NCI-H345 treated with DMSO at 0.1 percent for 48 hours (cell line): Measurements from ENCODE around the gene HDHD5.

Source experiments
- DNase-seq: peaks from one replicate; lab custom pipeline; 2025; ENCODE audit not compliant: unreplicated experiment; lab: John Stamatoyannopoulos, UW

The HDHD5 gene

DNA sequence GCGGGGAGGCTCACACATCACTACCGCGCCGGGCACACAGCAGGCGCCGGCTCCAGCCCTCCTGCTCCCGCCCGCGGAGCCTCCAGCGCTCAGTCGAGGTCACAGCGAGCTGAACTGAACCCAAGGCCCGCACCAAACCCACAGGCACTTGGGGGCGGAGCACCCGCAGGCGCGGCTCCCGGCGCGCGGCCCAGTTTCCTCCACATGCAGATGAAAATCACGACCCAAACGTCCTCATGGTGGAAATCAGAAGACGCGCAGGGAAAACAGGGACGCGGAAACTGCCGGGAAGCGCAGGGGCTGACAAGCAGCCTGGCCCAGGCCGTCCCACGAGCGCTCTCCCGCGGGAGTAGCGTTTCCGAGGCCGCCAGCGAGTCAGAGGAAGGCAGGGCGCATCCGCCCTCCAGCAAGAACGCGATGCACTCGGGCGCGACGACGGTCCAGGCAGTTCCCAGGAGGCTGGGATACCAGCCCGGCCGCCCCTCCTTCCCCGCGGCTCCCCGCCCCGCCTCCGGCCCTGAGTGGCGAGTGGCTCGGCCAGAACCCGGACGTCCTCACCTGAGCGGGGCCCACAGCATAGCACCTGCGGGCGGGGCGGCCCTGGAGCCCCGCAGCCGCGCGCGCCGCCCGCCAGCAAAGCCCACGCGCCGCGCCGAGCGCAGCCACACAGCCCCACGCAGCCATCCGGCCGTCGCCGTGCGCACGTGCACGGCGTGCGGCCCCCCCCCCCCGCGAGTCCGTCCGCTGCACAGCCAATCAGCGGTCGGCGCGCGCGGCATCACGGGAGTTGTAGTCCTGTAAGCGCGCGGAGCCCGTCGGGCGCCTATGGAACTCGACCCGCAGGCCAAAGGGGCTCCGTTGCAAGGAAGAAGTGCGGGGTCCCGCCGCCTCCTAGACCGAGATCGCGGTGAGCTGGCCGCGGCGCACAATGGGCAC lies at the start of gene HDHD5:
HDHD5 (minus strand) TSS at position 710 of the 936 bp plus-strand sequence; CDS start at position 684, 26 bp downstream.
- DNase-seq = peak; percentile 51

DNA sequence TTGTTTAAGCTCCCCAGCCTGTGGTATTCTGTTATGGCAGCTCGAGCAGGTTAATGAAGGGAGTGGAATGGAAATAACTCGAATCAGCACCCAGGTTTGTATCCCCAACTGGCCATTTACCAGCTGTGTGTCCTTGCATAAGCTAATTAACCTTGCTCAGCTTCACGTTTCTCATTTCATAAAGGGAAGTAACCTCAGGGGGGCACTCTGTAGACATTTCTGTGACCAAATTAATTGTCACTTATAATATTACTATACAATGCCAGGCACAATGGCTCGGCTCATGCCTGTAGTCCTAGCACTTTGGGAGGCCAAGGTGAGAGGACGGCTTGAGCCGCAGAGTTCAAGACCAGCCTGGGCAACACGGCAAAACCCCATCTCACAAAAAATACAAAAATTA lies 46.4 kb upstream of the HDHD5 start:
- DNase-seq = no peak

DNA sequence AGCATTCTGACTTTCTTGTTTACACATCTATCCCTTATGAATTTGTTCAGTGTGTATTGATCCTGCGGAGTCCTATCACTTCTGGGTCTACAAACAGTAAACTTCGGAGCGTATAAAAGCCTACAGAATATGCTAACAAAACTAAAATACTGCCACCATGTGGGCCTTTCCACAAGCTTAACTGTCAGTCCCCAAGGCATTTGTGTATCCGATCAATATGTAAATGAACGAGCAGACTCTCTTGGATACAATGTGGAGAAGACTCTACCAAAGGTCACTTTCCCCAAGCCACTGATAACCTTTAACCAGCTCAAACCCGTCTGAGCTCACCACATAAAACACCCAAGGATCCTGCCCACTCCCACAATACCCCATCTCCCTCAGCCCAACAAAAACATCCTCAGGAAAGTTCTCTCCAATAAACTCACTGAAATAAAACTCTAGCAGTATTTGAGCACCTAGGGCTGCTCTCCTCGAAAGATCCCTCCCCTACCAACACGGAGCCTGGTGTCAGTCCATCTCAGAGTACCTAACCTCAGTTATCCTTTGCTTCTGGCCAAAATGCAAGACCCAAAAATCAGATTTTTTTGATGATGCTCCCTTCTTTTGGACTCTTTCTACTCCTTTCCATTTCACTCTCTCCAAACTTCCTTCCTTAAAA lies 42.3 kb upstream of the HDHD5 start:
- DNase-seq = no peak

DNA sequence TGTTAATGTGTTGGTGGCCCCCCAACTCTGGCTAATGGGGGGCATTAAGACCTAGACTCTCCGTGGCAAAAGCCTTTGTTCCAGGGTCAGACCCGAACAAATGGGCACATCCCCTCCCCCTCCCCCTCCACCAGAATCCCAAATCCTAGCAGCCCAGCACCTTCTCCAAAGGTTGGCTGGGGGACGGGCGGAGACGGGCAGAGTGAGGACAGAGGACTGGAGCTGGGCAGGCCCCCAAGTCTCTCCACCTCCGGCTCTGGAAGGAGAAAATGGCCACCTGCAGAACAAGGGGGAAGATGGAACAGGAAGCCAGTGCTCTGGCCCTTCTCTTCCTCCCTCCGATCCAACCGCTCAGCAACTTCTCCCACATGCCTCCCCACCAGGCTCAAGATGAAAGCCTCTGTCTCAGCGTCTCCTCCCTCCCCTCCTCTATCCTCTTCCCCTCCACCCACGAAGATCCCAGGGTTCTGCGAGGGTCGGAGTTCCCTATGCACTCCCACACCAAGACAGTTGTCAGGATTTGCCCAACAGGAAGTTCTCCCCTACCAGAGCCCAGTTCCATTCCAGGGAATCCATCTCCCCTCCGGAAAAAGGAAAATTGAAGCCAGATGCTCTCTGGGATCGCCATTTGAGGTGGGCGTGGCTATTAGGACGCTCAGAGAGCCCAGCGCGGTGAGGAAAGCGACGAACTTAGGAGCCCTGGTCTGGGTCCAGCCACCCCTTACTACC lies 40.1 kb upstream of the HDHD5 start:
- DNase-seq = no peak

DNA sequence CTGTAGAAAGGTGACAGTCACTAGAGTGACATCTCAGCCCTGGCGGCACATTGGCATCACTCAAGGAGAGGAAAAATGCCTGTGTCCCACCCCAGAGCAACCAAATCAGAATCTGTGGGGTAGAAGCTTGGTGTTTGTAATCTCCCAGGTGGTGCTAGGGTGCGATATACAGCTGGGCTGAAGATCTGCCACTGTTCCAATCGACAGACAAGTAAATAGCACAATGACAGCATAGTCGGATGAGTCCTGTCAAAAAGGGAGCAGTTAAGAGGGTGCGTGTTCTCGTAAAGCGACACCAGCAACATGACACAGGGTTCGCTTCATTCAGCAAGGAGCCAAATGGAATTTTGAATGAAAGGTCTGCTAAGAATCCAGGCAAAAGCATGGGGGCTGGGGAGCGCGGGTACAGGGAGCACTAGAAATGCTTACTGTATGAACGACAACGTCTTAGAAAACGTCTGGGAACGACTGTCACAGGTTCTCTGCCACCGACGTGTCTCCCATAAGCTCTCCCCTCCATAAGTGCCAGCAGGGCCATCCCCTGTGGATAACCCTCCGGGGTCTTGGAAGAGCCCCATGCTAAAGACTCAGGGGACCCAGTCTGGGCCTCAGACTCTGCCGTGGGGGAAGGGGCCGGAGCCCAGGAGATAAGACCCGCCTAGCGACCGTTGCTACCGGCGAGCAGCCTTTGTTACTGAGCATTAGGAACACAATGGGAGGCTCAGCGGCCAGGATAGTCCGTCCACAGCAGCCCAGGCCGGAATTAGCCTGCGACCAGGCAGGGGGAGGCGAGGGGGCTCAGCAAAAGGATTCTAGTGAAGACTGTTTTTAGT lies 39.3 kb upstream of the HDHD5 start:
- no peak for DNase-seq

DNA sequence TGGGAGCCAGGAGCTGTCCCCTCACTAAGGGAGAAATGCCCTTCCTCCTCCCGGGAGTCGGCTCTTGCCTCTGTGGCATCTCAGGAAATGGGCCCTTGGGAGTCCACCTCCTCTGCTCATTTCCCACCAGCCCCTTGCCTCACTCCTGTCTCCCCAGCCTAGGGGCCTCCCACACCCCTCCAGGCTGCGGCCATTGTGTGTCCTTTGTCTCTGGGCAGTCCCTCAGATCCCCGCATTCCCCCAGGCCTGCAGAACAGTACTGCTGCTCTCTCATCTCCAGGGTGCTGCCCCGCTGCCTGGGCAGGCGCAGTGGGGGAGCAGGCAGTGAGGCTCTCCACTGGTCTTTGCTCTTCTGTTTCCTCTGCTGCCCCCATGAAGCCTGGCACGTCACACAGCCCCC lies 35.1 kb upstream of the HDHD5 start:
- no peak for DNase-seq

DNA sequence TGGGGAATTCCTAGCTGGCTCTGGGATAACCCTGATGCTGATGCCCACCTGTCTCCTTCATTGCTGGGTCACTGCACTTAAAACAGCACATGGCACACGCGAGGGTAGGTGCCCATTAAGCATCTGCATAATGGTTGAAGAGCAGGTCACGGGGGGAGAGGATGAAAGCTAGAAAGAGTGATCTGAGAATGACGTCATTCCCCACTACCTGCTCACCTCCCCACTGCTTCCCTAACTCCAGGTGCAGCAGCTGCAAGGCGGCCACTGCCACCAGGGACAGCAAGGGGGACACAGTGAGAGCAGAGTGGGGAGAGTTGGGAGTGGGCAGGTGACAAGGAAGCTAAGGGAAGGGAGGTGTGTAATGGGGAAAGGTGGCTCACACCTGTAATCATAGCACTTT lies 33.1 kb upstream of the HDHD5 start:
- peak; percentile 2 for DNase-seq

DNA sequence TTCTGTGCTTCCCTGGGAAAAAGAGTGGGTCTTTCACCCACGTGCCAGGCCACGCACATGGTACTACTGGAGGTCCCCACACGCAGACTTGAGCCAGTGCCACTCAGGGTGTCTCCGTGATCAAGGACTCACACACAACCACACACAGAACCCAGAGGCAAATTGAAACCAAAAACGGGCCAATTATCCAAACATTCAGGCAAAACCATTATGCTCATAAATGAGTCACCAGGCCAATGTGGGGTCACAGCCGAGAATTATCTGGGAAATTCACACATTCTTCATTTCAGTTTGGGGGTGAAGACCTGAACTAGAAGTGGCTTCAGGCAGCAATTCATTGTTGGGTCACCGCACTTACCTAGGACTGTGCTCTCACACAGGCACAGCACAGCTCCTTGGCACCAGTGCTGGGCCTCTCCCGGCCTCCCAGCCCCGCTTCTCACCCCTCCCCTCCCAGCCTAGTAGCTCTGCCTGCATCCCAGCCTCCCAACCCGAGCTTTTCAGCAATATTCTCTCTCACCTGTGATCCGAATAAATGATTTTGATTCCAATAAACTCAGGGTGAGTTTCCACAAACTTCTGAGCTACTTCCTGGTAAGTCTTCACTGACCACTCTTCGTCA lies 32.2 kb upstream of the HDHD5 start:
- no peak for DNase-seq

DNA sequence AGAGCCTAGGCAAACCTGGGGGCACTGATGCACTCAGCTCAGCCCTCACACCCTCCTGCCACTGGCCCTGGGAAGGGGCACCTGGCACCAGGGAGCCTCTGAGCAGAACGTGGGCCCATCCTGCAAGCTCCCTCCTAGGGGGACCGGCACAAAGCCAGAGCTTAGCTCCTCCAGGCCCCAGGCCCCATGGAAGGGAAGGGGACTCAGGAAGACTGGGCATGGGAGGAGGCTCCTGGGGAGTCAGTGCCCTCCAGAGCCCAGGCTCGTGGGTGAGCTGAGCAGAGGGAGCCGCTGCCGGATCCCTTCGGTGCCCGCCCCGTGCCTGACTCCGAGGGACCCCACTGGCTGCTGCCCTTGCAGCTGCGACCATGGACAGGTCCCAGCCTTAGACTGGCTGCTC lies 31.6 kb upstream of the HDHD5 start:
- DNase-seq = no peak

DNA sequence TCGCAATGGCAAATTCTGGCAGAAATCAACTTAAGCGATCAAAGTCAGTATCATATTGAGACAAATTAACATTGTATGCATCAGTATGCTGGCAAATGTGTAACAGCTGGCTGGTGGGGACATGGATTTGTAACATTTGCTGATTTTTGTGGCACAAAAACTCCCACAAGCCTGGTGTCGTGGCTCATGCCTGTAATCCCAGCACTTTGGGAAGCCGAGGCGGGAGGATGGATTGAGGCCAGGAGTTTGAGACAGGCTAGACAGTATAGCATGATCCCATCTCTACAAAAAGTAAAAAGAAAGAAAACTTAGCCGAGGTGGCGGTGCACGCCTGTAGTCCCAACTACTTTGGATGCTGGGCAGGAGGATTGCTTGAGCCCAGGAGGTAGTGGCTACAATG lies 17.6 kb upstream of the HDHD5 start:
- no peak for DNase-seq

DNA sequence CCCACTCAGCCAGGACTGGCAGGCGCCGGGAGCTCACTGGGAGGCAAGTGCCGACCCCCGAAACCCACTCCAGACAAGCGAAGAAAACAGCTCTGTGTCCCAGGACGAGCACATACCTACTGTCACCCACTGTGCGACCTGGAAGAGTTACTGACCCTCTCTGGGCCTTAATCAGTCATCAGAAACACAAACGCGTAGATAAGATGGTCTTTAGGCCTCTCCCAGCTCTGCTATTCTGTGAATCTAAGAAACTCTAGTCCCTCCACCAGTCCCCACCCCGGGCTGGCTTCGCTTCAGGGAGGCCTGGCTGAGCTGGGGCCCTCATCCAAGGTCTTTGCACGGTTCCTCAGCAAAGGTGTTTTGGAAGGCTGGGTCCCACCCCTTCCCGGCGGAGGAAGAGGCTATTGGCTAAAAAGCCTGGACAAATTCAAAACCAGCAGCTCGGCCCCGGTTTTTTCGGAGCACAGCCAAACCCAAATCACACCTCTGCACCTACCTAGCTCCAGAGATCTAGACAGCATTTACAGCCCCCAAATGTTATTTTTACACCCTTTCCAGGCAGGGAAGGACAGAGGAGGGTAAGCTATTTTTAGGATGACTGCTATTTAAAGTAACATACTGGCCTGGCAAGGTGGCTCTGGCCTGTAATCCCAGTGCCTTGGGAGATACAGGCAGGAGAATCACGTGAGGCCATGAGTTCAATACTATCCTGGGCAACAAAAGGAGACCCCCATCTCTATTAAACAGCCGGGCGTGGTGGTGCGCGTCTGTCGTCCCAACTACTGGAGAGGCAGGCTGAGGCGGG lies 13.2 kb upstream of the HDHD5 start:
- no peak for DNase-seq

DNA sequence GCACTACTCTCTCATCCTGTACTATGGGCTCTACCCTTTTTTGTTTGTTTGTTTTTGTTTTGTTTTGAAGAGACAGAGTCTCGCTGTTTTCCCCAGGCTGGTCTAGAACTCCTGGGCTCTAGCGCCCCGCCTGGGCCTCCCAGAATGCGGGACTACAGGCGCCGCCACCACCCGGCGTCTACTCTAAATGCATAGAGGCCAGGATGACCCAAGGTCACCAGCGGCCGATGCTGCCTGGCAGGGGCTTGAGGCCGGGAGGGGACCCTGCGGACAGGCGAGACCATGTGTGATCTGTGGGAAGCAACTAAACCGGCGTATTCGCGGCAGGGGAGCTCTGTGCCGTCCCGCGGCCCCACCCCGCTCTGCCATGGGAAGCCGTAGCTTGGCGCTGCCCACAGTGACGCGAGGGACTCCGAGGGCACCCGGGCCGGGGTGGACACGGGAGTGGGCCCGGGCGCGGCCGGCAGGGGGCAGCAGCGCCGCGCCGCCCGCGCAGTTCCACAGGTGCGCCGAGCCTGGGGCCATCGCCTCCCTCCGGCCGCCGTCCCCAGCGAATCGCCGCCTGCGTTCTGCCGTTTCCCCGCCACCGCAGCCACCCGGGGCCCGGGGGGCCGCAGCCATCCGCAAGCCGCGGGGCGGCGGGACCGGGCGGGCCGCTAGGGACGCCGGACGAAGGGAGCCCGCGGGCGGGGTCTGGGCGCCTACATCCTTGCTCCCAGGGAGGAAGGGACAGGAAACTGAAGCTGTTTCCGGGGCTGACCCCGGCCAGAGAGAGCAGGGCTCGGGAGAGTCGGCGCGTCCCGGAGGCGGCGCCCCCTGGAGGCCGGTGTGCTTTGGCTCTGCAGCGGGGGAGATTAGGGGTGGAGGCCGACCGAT lies 12.3 kb upstream of the HDHD5 start:
- peak; percentile 57 for DNase-seq

DNA sequence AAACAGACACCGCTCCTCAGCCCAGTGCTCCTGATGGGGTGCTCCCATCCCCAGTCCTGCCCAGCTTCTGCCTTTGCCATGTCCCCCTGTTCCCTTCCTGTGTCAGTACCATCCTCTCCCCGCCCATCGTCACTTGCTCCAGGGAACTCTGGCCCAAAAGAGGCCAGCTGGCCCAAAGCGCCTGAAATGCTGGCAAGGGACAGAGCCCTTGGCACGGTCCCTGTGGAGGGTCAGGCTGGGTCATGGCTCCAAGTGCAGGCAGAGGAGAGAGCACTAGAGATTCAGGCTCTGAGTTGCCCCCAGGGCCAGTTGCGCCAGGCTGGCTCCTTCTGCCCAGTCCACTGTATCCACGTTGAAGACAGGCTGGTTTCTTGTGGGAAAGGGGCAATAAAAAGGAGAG lies 8.4 kb upstream of the HDHD5 start:
- DNase-seq = no peak

DNA sequence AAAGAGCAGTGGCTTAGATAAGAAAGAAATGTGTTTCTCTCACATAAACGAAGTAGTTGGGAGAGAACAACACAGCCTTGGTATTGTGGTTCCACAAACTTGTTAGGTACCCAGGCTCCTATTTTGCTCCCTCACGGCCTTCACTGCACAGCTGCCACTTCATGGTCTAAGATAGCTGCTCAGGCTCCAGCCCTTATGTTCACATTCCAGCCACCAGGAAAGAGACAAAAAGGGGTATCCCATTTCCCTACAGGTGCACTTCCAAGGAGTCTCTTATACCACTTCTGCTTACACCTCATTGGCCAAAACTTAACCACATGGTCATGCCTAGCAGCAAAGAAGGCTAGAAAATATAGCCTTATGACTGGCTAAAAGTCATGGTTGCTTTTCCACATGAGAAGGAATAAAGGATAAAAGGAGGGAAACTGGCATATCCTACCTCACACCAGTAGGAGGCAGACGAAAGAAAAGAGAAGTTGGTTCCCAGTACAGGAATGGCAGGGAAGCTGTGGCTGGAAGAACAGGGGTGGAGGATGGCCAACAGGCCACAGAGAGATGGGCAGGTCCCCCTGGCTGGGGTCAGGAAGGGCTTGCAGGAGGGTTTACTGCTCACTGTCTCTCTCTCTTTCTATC lies 5.4 kb upstream of the HDHD5 start:
- DNase-seq = no peak

DNA sequence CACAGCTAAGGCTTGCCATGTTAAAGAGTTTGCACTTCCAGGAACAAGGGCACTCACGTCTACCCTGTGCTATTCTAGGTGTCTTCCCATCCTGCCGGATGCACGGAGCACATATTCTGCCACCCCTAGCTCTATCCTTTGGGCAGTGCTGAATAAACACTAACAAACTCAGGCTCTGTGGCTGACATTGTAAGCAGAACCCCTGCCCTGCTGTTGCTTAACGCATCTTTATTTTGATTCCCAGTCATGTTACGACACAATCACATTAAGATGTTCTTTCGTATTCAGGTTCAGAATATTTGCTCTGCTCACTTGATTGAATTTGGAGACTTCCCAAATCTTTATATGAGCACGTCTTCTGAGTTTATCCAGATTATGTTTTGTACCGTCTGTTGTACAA lies 3.7 kb upstream of the HDHD5 start:
- DNase-seq = no peak

DNA sequence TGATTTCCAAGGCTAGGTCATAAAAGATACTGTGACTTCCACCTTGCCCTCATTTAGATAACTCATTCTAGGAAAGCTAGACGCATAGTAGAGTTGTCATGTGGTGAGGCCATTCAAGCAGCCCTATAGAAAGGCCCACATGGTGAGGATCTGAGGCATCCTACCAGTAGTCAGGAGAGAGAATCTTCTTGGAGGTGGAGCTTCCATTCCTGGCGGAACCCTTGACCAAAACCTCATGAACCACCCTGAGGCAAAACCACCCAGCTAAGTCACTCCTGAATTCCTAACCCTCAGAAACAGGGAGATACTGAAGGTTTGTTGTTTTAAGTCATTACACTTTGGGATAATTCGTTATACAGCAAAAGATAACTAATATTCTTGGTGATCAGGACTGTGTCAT lies 2.9 kb upstream of the HDHD5 start:
- DNase-seq = no peak

DNA sequence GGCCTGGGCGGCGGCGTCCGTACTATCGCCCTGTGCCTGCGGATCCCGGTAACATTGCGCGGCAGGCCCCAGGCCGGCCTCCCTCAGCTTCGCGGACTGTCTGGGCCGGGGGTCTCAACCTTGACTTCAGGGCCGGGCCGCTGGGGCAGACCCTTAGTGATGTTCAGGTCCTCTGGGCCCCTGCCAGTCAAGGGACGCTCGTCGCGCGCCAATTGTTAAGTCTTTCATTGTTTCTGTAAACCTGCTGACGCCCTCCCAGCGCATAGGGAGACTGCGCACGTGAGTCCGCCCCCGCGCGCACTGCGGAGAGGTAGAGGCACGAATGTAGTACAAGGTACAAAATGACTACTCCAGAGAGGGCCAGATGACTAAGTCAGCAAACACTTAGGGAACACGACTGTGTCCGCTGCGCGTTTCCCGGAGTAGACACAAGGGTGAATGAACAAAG lies 451 bp upstream of the HDHD5 start:
- peak; percentile 20 for DNase-seq

DNA sequence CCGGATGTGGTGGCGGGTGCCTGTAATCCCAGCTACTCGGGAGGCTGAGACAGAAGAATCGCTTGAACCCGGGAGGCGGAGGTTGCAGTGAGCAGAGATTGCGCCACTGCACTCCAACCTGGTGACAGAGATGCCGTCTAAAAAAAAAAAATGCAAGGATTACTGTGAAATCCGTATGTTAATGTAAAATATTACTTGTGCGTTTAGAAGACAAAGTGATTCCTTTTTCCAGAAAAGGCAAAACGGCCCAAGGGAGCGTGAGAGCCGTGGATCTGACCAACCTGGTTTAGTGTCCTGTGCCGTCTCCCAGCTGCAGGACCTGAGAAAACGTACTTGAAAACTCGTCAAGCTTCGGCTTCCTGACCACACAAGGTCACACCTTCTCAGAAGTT lies 905 bp downstream of the HDHD5 start:
- DNase-seq = no peak
